Lower leg skin (tissue), 3 donors: ENCODE data around the gene ADAT1.

Experiments
- POLR2A ChIP-seq, 2 donors: fragments of 450-650 bp; IDR thresholded peaks; one replicate each; pipeline ENCODE4 v1.6.1; 2016 to 2017; ENCODE audit warnings: antibody characterized with exemption in 2 of 2, mild to moderate bottlenecking in 1 of 2, moderate library complexity in 1 of 2
- TF ChIP-seq, protein P1 (sequence below), 3 donors: fragments of 450-650 bp; IDR thresholded peaks; one replicate each; pipeline ENCODE4 v1.5.1; 2016; ENCODE audit warnings: antibody characterized with exemption in 3 of 3, mild to moderate bottlenecking in 3 of 3, moderate library complexity in 2 of 3

DNA sequence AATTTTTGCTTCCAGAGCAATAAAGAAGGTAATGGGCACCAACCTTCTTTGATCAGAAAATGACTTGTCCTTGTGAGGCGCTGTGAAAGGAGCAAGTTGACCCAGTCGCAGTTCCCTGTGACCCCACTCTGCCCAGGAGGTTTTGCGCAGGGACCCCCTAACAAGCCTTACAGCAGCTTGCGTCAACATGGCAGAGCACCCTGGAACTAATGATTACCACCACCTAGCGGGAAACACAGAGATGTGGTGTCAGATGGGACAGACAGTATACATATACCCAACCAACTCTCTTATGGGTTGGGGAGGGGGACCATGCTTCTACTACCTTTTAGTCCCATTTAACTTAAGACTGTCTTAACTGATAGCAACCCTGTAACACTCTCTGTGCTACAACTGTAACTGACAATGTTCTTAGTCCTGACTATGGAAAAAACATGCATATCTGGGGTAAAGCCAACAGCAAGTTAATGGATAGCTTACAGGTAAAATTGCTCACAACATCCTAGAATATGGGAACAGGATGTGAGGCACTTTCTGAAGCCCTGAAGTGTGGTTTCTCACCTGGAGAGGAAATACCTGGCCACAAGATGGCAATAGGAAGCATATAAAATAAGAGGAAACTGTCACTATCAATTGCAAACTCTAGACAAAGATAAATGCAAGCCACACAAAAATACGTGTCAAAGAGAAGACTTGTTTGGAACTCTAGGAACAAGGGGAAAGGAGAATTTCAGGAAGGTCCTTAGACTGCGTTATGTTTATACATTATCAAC lies 21.3 kb upstream of the ADAT1 start:
- TF ChIP-seq, protein P1, sequence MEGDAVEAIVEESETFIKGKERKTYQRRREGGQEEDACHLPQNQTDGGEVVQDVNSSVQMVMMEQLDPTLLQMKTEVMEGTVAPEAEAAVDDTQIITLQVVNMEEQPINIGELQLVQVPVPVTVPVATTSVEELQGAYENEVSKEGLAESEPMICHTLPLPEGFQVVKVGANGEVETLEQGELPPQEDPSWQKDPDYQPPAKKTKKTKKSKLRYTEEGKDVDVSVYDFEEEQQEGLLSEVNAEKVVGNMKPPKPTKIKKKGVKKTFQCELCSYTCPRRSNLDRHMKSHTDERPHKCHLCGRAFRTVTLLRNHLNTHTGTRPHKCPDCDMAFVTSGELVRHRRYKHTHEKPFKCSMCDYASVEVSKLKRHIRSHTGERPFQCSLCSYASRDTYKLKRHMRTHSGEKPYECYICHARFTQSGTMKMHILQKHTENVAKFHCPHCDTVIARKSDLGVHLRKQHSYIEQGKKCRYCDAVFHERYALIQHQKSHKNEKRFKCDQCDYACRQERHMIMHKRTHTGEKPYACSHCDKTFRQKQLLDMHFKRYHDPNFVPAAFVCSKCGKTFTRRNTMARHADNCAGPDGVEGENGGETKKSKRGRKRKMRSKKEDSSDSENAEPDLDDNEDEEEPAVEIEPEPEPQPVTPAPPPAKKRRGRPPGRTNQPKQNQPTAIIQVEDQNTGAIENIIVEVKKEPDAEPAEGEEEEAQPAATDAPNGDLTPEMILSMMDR (IDR thresholded peaks at IDR 0.05) = no peak
- TF ChIP-seq POLR2A (IDR thresholded peaks at IDR 0.05) = no peak
